NT2/D1 (cell line): Measurements from ENCODE around the gene ATP8B4.

Experiments used
- DNase-seq: peaks from one replicate; pipeline ENCODE4 v3.0.0-alpha.2; 2011; ENCODE audit warnings: low read depth, low spot score
- H3K27me3 ChIP-seq: 2 replicates; pipeline ENCODE4 v1.6.0; 2011; ENCODE audit warnings: mild to moderate bottlenecking; ENCODE audit not compliant: insufficient read length, insufficient read depth
- H3K36me3 ChIP-seq: 2 replicates; pipeline ENCODE4 v1.6.1; 2011; ENCODE audit warnings: mild to moderate bottlenecking, low read length, mixed read lengths; ENCODE audit not compliant: insufficient read depth, insufficient read length
- H3K4me1 ChIP-seq: 2 replicates; pipeline ENCODE4 v1.5.1; 2011; ENCODE audit not compliant: insufficient read depth, insufficient read length
- H3K4me3 ChIP-seq: 2 replicates; pipeline ENCODE4 v1.5.1; 2011; ENCODE audit warnings: low read depth; ENCODE audit not compliant: insufficient read length
- H3K9ac ChIP-seq: 2 replicates; pipeline ENCODE4 v1.6.0; 2011; ENCODE audit warnings: low read depth; ENCODE audit not compliant: insufficient read length
- H3K9me3 ChIP-seq: 2 replicates; pipeline ENCODE4 v1.5.1; 2011; ENCODE audit warnings: mild to moderate bottlenecking, low read length; ENCODE audit not compliant: insufficient read depth
- SUZ12 ChIP-seq: IDR thresholded peaks from 2 replicates; pipeline ENCODE4 v1.6.1; 2011; ENCODE audit not compliant: insufficient read length, insufficient read depth; ENCODE audit errors: extremely low read depth
- YY1 ChIP-seq: IDR thresholded peaks from 2 replicates; pipeline ENCODE4 v1.6.1; 2011; ENCODE audit not compliant: insufficient read length, insufficient read depth
- ZNF274 ChIP-seq: IDR thresholded peaks from 2 replicates; pipeline ENCODE4 v1.6.1; 2011; ENCODE audit warnings: mild to moderate bottlenecking, low read depth, low read length

The ATP8B4 gene

DNA sequence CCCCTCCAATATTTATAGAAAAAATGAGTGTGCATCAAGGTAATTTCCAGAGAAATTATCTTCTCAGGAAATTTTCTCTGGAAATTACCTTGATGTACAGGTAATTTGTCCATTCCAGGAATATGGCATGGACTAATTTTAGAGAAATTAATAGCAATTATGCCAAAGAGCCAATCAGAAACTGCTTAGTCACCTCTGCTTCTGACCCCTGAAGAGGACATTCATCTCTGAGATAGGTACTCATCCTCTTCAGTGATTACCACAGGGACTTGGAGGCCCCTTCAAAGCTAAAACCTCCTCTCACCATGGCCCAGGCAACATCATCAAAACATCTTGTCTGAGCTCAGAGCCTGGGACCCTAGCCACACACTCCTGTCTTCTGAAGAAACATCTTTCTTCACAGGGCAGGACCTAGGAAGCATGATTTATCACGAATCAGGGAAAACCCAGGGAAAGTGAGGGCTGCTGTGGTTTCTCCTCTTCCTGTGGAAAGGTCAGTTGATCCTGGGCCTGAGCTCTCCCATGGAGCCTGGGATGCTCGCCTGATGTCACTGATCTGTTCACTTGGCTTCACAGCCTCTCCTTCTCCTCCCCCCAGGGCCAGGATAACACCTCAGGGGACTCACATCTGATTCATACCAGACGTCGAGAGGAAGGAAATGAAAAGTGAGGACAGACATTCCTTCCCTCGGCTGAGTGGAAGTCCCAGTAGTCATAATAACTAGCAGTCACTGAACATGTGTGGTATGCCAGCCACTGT lies 287.6 kb downstream of the ATP8B4 start:
- TF ChIP-seq SUZ12, result no peak
- Histone ChIP-seq H3K9me3 (no peaks in the 10 kb centered on the region), H3K27me3 (no peaks in the 10 kb centered on the region), H3K36me3 (no peaks in the 10 kb centered on the region), H3K9ac (no peak overlapping the region), H3K4me1 (no peaks in the 10 kb centered on the region), H3K4me3 (no peak overlapping the region)
- DNase-seq, result no peak

DNA sequence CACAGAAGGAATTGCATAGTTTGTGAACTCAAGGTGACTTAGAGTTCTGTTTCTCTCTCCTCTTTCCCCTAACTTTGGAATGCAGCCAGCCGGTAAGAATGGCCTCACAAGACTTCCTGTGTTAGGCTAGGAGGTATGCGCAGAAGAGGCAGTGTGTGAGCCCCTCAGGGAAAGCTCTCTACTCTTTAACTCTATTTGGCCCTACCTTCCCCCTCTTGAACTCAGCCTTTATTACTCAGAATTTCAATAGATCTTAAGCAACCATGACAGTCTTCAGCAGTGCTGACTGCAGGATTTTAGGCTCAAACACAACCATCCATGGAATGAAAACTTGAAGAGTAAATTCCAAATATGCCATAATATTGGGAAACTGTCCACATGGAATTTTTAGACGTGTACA lies 288.6 kb downstream of the ATP8B4 start:
- H3K27me3 ChIP-seq, result no peaks in the 10 kb centered on the region
- no peak overlapping the region for H3K4me3 ChIP-seq
- no peaks in the 10 kb centered on the region for H3K36me3 ChIP-seq
- no peaks in the 10 kb centered on the region for H3K4me1 ChIP-seq
- H3K9me3 ChIP-seq, result no peaks in the 10 kb centered on the region
- DNase-seq, result no peak
- no peak for TF ChIP-seq YY1
- no peak for TF ChIP-seq ZNF274
- no peak overlapping the region for H3K9ac ChIP-seq

DNA sequence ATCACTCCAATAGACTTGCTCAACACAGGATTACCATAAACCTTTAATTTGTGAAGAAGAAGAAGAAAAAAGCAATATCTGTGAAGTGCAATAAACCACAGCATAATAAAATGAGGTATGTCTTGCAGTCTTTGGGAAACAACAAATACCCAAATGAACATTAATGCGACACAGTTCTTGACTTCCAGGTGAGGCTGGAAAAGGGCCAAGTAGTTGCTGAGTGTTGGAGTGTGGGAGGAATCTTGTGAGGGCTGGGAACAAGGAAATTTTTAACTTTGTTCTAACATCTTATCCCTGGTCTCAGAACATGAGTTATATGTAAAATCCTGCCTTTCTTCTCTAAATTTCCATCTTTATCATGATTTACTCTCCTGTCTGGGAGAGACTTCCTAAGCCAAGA lies 291.7 kb downstream of the ATP8B4 start:
- TF ChIP-seq ZNF274 (no peak), YY1 (no peak), SUZ12 (no peak)
- no peak for DNase-seq
- no peaks in the 10 kb centered on the region for H3K36me3 ChIP-seq
- no peak overlapping the region for H3K4me3 ChIP-seq
- H3K4me1 ChIP-seq, result no peaks in the 10 kb centered on the region
- no peaks in the 10 kb centered on the region for H3K27me3 ChIP-seq
- no peaks in the 10 kb centered on the region for H3K9me3 ChIP-seq
- no peak overlapping the region for H3K9ac ChIP-seq

DNA sequence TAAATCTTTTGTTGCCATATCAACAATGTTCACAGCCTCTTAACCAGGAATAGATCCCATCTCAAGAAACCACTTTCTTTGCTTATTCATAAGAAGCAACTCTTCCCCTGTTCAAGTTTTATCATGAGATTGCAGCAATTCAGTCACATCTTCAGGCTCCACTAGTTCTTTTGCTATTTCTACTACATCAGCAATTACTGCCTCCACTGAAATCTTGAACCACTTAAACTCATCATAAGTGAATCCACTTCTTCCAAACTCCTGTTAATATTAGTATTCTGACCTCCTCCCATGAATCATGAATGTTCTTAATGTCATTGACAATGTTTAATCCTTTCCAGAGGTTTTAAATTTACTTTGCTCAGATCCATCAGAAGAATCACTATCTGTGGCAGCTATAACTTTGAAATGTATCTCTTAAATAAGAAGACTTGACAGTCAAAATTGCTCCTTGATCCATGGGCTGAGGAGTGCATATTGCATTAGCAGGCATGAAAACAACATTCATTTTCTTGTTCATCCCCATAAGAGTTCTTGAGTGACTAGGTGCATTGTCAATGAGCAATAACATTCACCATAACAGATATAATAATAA lies 292.3 kb downstream of the ATP8B4 start:
- Histone ChIP-seq H3K9ac (no peak overlapping the region), H3K9me3 (no peaks in the 10 kb centered on the region), H3K4me1 (no peaks in the 10 kb centered on the region), H3K27me3 (no peaks in the 10 kb centered on the region), H3K4me3 (no peak overlapping the region), H3K36me3 (no peaks in the 10 kb centered on the region)
- TF ChIP-seq YY1, result no peak
- no peak for TF ChIP-seq SUZ12
- TF ChIP-seq ZNF274, result no peak
- DNase-seq, result no peak

DNA sequence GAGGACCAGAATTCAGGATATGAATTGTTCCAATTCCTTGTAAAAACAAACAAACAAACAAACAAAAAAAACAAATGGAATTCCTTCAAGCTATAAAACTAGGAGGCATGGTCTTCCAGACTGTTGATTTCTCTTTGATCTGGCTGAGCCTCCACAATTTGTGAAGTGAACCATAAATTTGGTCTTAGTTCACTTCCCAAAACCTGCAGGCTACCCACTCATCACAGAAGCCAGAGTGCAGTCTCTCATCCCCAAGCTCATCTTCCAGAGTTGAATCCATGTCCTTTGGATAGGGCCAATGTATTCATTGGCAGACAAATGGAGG lies 294.3 kb downstream of the ATP8B4 start:
- Histone ChIP-seq H3K4me1 (no peaks in the 10 kb centered on the region), H3K36me3 (no peaks in the 10 kb centered on the region), H3K9ac (no peak overlapping the region), H3K4me3 (no peak overlapping the region), H3K27me3 (no peaks in the 10 kb centered on the region), H3K9me3 (no peaks in the 10 kb centered on the region)
- no peak for DNase-seq
- TF ChIP-seq YY1, result no peak
- TF ChIP-seq SUZ12, result no peak
- TF ChIP-seq ZNF274, result no peak

DNA sequence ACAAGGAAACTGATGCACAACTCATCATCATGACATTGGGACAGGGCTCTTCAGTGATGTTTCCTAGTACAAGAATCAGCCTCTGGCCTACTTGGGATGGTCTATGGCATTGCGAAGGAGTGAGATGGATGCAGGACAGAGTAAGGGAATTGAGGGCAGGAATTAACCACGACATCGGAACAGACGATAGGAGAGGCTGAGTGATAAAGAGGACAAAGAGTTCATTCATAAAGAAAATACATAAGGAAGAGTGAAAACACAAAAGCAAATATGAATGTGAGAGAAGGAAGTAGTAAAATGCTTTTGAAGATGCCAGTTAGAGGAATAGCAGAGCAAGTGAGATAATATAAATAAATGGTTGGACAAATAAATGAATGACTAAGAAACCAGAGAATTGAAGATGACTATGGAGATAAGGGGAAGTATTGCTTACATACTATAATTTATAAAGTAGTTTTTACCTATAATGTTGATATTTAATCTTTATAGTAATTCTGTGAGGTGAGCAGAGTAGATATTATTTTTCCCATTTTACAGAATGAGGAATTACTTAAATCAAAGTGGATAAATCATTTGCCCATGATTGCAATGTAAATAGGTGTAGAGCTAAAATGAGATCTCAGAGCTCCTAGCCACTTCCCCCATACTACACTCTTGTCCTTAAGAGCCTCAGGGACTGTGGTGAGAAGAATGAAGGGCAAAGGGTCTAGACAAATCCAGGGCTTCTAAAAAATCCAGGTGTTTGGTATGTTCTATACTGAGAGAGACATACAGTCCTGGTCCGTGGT lies 294.9 kb downstream of the ATP8B4 start:
- H3K9ac ChIP-seq, result no peak overlapping the region
- no peaks in the 10 kb centered on the region for H3K27me3 ChIP-seq
- H3K4me1 ChIP-seq, result no peaks in the 10 kb centered on the region
- DNase-seq, result no peak
- no peak overlapping the region for H3K4me3 ChIP-seq
- no peaks in the 10 kb centered on the region for H3K9me3 ChIP-seq
- H3K36me3 ChIP-seq, result no peaks in the 10 kb centered on the region
- TF ChIP-seq SUZ12 (no peak), ZNF274 (no peak), YY1 (no peak)

DNA sequence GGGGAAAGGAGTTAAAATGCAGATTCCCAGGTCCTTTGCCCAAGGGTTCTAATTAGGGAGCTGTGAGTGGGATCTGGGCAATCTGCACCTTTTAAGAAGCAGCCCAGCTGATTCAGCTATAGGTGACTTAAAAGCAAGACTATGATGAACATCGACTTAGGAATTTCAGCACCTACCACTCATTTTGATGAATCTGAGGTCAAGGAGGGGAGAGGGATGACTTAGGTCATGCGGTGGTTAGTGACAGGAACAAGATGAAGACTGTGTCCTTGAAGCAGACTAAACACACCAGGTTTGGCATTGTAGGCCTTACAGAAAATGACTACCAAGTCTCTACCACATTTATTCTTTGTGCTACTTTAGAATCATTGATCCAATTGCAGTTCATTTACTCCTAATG lies 301.9 kb downstream of the ATP8B4 start:
- no peak overlapping the region for H3K9ac ChIP-seq
- no peaks in the 10 kb centered on the region for H3K9me3 ChIP-seq
- H3K27me3 ChIP-seq, result no peaks in the 10 kb centered on the region
- H3K4me3 ChIP-seq, result no peak overlapping the region
- DNase-seq, result no peak
- TF ChIP-seq SUZ12 (no peak), ZNF274 (no peak), YY1 (no peak)
- H3K36me3 ChIP-seq, result no peaks in the 10 kb centered on the region
- no peaks in the 10 kb centered on the region for H3K4me1 ChIP-seq
